Heart left ventricle (tissue), 16 donors: ENCODE measurements around the gene EMP2. TPM values are rescaled to one million over a fixed set of nuclear protein-coding genes. Genes with fewer than 3 reads are reported as not detected.
A peak's percentile ranks its signal among the peaks of the same experiment; 100 is the strongest.

Source experiments
- ATAC-seq, 4 donors: fragments of 200-7000 bp; cut with Tn5 transposase; one replicate each; pipeline ENCODE4 v1.9.1; 2020 to 2022; ENCODE audit warnings: moderate library complexity in 4 of 4, mild to moderate bottlenecking in 3 of 4, moderate number of reproducible peaks in 1 of 4
- DNase-seq, 5 donors: peaks; one replicate each; pipeline ENCODE4 v3.0.0-alpha.2; 2020
- H3K27ac ChIP-seq, 12 donors: fragments of 200-600 bp; sonication (generic) in 4 of 12; one replicate each; pipeline versions ENCODE4 v1.5.0 to v1.8.0; 2016 to 2022; ENCODE audit warnings: mild to moderate bottlenecking in 2 of 12
- H3K27me3 ChIP-seq, 9 donors: fragments of 200-600 bp; sonication (generic) in 2 of 9; one replicate each; pipeline versions ENCODE4 v1.5.1 to v1.8.0; 2016 to 2022; ENCODE audit warnings: mild to moderate bottlenecking in 3 of 9
- H3K36me3 ChIP-seq, 9 donors: fragments of 200-600 bp; sonication (generic) in 2 of 9; one replicate each; pipeline versions ENCODE4 v1.5.0 to v1.8.0; 2018 to 2022; ENCODE audit warnings: mild to moderate bottlenecking in 2 of 9
- H3K4me1 ChIP-seq, 12 donors: fragments of 200-600 bp; sonication (generic) in 4 of 12; one replicate each; pipeline versions ENCODE4 v1.5.0 to v1.8.0; 2016 to 2022; ENCODE audit warnings: mild to moderate bottlenecking in 3 of 12
- H3K4me3 ChIP-seq, 12 donors: fragments of 200-600 bp; sonication (generic) in 4 of 12; one replicate each; pipeline versions ENCODE4 v1.5.0 to v1.8.0; 2017 to 2022; ENCODE audit warnings: mild to moderate bottlenecking in 9 of 12, moderate library complexity in 4 of 12
- H3K9me3 ChIP-seq, 12 donors: fragments of 200-600 bp; sonication (generic) in 4 of 12; one replicate each; pipeline versions ENCODE4 v1.5.0 to v1.8.0; 2016 to 2022; ENCODE audit warnings: mild to moderate bottlenecking in 1 of 12
- POLR2A ChIP-seq, 2 donors: fragments of 450-650 bp; IDR thresholded peaks; one replicate each; pipeline ENCODE4 v1.6.1; 2017; ENCODE audit warnings: antibody characterized with exemption in 2 of 2, mild to moderate bottlenecking in 2 of 2, moderate library complexity in 2 of 2
- WGBS, 4 donors: extraction: QIAGEN DNeasy Blood & Tissue Kit in 2 of 4; methylation state at CpG; one replicate each; pipeline versions ENCODE4 v1.1.5 to v1.1.7; 2013 to 2018; 5-methylcytosine and 5-hydroxymethylcytosine counted together
- intact Hi-C, 10 donors: fragments of 100-400 bp; cut with DNase I; formaldehyde crosslinking; loops; one replicate each; pipeline versions ENCODE4 v1.11.1 to v1.14.2; 2022
- polyA plus RNA-seq, 2 donors: library from polyadenylated mRNA; stranded (reverse); fragments of 200-250 nt; gene quantifications; one replicate each; pipeline ENCODE4 v1.2.3, GENCODE V29; 2013
- total RNA-seq, 9 donors: library from RNA; depleted of rRNA in 2 of 9; stranded (reverse); fragments of >200 nt in 2 of 9; fragmentation: NEBNext Ultra II Directional in 3 of 9; extraction: Animal tissue kit (Norgen Biotek cat#: 25700) in 3 of 9; gene quantifications; one replicate each; pipeline versions ENCODE4 v1.1.0 to v1.2.4, GENCODE V29; 2016 to 2023
- TF ChIP-seq, protein P1 (sequence below), 12 donors: fragments of 200-600 bp; sonication (generic) in 4 of 12; IDR thresholded peaks; one replicate each; pipeline versions ENCODE4 v1.5.0 to v1.8.0; 2018 to 2022; ENCODE audit warnings: antibody characterized with exemption in 12 of 12, mild to moderate bottlenecking in 5 of 12
- donor health status: ischemic (EF 13 %, LVEDD 7.1; RV severe dilation, severe dysfunction).
- donor health status: healthy with polysubstance abuse.
- donor health status: DM: no; HTN: yes; CAD: no.
- donor health status: DM: no; HTN: no; CAD: no.
- donor health status: ischemic (EF 25% LVEDD 6.9; RV normal size, moderate dysfunction).
- donor health status: ischemic (EF 25% LVEDD 5.7; RV mildly dilated, moderate dysfunction).
- donor health status: healthy.
- donor health status: DM: yes; HTN: yes; CAD: no.
- donor health status: ischemic (EF 35%, LVEDD 5.7; RV mildly dilated, moderate dysfunction).
- donor health status: nonischemic (EF 11% LVEDD 7.7; RV severe dilation, severe dysfunction).
- donor health status: DM: yes; HTN: yes; CAD: no.
- donor health status: PGD.
- donor health status: ischemic (EF 29% LVEDD 5.4; RV normal size, mild dysfunction).
- donor health status: nonischemic (EF 23%, LVEDD 6.1; RV moderate dilation, normal function).

EMP2 gene
- total and polyA plus RNA-seq, 11 donors, result 34.5 to 103 (median 61.3) TPM

DNA sequence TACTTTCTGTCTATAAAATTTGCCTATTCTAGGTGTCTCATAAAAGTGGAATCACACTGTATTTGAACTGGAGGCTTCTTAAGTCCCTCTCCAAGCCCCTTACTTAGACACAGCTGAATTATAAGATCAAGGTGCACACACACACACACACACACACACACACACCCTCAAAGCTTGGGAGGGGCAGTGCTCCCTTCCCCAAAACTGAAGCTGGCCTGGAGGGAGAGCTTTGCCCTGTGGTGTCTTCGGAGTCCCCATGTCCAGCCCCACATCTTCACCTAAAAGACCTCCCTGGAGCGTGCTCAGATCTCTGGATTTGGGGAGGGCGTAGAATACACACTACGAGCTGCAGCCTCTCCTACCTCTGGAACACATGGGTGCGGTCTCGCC is 828 bp downstream of the EMP2 start:
- ATAC-seq (no peak), DNase-seq (no peak)
- intact Hi-C loops, result loop anchor here in 7 of 10 donors (2.0 to 10.0 kb wide), 10 partner anchors 21 to 343 kb away; partner anchors contain the start of gene NUBP1 (in 2 of the 7)
- no peaks in the 10 kb centered on the region for H3K9me3 ChIP-seq
- H3K27ac ChIP-seq, result peak overlapping the region; percentile 85 to 99 (median 96)
- peaks cover 6 to 56% (median 45%) of the 10 kb centered on the region in 12 donors for H3K4me1 ChIP-seq
- peaks cover 0 to 3% (median 0%) of the 10 kb centered on the region in 9 donors for H3K36me3 ChIP-seq
- 0 to 5% (median 4%) methylated on average over 6 of the region's 6 CpGs for WGBS, 4 donors
- TF ChIP-seq, protein P1, sequence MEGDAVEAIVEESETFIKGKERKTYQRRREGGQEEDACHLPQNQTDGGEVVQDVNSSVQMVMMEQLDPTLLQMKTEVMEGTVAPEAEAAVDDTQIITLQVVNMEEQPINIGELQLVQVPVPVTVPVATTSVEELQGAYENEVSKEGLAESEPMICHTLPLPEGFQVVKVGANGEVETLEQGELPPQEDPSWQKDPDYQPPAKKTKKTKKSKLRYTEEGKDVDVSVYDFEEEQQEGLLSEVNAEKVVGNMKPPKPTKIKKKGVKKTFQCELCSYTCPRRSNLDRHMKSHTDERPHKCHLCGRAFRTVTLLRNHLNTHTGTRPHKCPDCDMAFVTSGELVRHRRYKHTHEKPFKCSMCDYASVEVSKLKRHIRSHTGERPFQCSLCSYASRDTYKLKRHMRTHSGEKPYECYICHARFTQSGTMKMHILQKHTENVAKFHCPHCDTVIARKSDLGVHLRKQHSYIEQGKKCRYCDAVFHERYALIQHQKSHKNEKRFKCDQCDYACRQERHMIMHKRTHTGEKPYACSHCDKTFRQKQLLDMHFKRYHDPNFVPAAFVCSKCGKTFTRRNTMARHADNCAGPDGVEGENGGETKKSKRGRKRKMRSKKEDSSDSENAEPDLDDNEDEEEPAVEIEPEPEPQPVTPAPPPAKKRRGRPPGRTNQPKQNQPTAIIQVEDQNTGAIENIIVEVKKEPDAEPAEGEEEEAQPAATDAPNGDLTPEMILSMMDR (IDR thresholded peaks at IDR 0.05), result no peak
- peaks cover 0 to 21% (median 0%) of the 10 kb centered on the region in 9 donors for H3K27me3 ChIP-seq
- H3K4me3 ChIP-seq, result peak overlapping the region; percentile 69 to 100 (median 93)

DNA sequence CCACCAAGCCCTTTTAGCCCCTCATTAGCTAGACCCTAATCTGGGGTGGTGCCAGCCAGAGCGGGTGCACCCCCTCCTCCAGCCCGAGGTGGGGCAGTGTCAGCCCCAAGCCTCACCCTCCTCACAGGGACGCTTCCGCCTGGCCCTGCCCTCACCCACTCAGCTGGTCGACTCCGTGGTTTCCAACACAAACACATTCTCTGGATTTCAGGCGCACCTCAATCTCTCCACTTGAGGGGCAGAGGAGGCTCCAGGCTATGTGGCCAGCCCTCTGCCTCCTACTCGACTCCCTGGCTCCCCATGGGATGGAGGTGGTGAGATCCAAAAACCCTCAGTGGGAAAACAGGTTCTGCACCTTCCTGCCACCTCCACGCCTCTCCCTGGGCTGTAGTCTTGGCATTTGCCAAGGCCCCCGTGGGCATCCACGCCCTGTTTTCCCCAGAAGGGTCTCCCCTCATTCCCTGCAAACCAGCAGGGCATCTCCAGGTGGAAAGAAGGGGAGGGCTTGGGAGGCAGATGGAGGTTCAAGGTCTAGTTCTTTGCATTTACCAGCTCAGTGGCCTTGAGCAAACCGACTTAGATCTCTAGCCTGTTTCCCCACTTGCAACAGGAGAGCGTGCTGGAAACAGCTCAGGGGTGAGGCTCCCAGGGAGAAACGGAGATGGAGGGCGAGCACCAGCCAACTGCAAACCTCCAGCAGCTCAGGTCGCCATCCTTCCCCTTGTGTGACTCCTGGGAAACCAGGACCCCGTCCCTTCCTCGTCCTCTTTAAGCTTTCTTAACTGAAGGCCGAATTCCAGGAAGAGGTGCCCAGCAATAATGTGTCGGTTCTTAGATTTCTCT is 1.7 kb downstream of the EMP2 start:
- TF ChIP-seq, protein P1 (IDR thresholded peaks at IDR 0.05), result peak in 1 of 12 donors; percentile 20
- TF ChIP-seq POLR2A (IDR thresholded peaks at IDR 0.05), result no peak
- H3K36me3 ChIP-seq, result peaks cover 0 to 3% (median 0%) of the 10 kb centered on the region in 9 donors
- H3K9me3 ChIP-seq, result no peaks in the 10 kb centered on the region
- peak; percentile 12 to 44 (median 16) for ATAC-seq
- DNase-seq, result peak in 4 of 5 donors; percentile 46 to 69 (median 61)
- H3K27me3 ChIP-seq, result peaks cover 0 to 21% (median 0%) of the 10 kb centered on the region in 9 donors
- whole genome bisulfite sequencing, 4 donors, result 17 to 29% (median 26%) methylated on average over 18 to 20 of the region's 20 CpGs
- intact Hi-C loops, result loop anchor here in 7 of 10 donors (1.0 to 10.0 kb wide), 11 partner anchors 20 to 344 kb away; partner anchors contain the start of gene NUBP1 (in 2 of the 7)
- peak overlapping the region; percentile 54 to 99 (median 96) for H3K27ac ChIP-seq
- H3K4me1 ChIP-seq, result peaks cover 6 to 56% (median 45%) of the 10 kb centered on the region in 12 donors
- peak overlapping the region; percentile 69 to 100 (median 93) for H3K4me3 ChIP-seq

DNA sequence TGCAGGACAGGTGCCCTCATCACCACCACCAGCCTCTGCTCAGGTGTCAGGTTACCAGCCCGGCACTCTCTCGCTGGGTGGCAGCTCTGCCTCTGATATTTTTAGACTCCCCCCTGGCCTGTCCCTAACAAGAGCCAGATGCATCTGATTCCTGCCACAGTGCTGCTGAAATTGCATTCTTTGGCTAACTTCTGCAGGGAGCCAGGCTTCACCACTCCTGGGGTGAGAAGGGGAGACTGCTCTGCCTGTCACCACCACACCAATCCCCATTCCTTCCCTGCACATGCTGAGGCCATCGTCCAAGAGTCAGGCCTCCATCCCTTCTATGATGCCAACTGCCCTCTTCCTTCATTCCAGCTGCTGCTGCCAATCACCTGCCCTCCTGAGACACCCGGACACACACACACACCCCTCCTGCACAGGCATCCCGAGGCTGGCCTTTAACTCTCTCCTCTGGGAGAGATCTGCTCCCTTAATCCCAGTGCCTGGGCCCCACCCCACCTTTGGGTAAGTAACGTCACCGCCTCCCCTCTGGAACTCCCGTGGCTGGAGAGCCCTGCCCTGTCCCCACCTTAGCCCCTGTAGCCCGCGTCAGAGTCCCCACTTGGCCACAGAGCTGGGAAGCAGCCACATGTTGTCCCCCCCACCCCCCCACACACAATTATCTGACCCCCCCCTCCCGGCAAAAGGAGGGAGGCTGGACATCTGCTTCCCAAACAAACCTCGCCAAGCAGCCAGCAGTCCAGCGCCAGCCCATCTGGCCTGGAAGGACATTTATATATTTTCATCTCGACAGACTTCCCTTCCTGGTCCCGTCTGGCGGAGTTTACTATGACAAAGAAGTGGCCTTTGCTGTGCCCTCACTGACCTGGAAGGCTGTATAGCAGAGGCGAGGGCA is 2.8 kb downstream of the EMP2 start:
- peaks cover 0 to 21% (median 0%) of the 10 kb centered on the region in 9 donors for H3K27me3 ChIP-seq
- H3K27ac ChIP-seq, result peak overlapping the region; percentile 54 to 99 (median 96)
- H3K36me3 ChIP-seq, result peaks cover 0 to 3% (median 0%) of the 10 kb centered on the region in 9 donors
- peak overlapping the region; percentile 69 to 100 (median 93) for H3K4me3 ChIP-seq
- WGBS, 4 donors, result 7 to 15% (median 11%) methylated on average over 16 to 17 of the region's 17 CpGs
- no peaks in the 10 kb centered on the region for H3K9me3 ChIP-seq
- ATAC-seq, result peak; percentile 55 to 75 (median 71)
- peak in 4 of 5 donors; percentile 64 to 81 (median 74) for DNase-seq
- TF ChIP-seq, protein P1 (IDR thresholded peaks at IDR 0.05), result no peak
- TF ChIP-seq POLR2A (IDR thresholded peaks at IDR 0.05), result no peak
- intact Hi-C loops, result loop anchor here in 7 of 10 donors (1.0 to 10.0 kb wide), 12 partner anchors 15 to 345 kb away; partner anchors contain the start of gene NUBP1 (in 2 of the 7)
- peaks cover 6 to 66% (median 46%) of the 10 kb centered on the region in 12 donors for H3K4me1 ChIP-seq
